Measurements from ENCODE around the gene CDC16. TPM values are rescaled to one million over a fixed set of nuclear protein-coding genes. Genes with fewer than 3 reads are reported as not detected.

CDC16 gene
- total and polyA plus RNA-seq, 5 donors from 2014 or later: 16.1 to 56.8 (median 22.1) TPM

GRCh38 chr13:114200399-114200911 lies 34.2 kb upstream of the CDC16 start:
- no peak overlapping the region for H3K4me3 ChIP-seq (ENCODE audit: low read depth, low read length)
- no peak for DNase-seq
- H3K27me3 ChIP-seq (ENCODE audit: control insufficient read depth, insufficient read depth, low read length): no peaks in the 10 kb centered on the region
- no peaks in the 10 kb centered on the region for H3K36me3 ChIP-seq (ENCODE audit: control insufficient read depth, insufficient read depth, low read length)
- no peak overlapping the region for H3K4me3 Mint-ChIP-seq
- peaks cover 0 to 4% (median 0%) of the 10 kb centered on the region in 7 donors for H3K9me3 Mint-ChIP-seq
- no peak overlapping the region for H3K27ac ChIP-seq (ENCODE audit: insufficient read depth, low read length, poor library complexity, severe bottlenecking)
- H3K9me3 ChIP-seq (ENCODE audit: control insufficient read depth in 2 of 2, low read length in 2 of 2): no peaks in the 10 kb centered on the region
- no peaks in the 10 kb centered on the region for H3K36me3 Mint-ChIP-seq
- peaks cover 4% of the 10 kb centered on the region for H3K4me1 ChIP-seq (ENCODE audit: control insufficient read depth, insufficient read depth, low read length, poor library complexity, severe bottlenecking)
- peak overlapping the region in 1 of 3 donors; percentile 41 for H3K27ac Mint-ChIP-seq
- H3K4me1 Mint-ChIP-seq: peaks cover 6 to 36% (median 15%) of the 10 kb centered on the region in 4 donors
- ATAC-seq (ENCODE audit: low read depth in 2 of 2): no peak
- H3K27me3 Mint-ChIP-seq: no peaks in the 10 kb centered on the region

GRCh38 chr13:114202581-114202980 lies 32.1 kb upstream of the CDC16 start:
- no peaks in the 10 kb centered on the region for H3K9me3 ChIP-seq (ENCODE audit: control insufficient read depth in 2 of 2, low read length in 2 of 2)
- ATAC-seq (ENCODE audit: low read depth in 2 of 2): no peak
- H3K4me3 Mint-ChIP-seq: peak overlapping the region in 1 of 4 donors; percentile 32
- H3K4me1 Mint-ChIP-seq: peaks cover 5 to 34% (median 17%) of the 10 kb centered on the region in 4 donors
- H3K36me3 ChIP-seq (ENCODE audit: control insufficient read depth, insufficient read depth, low read length): no peaks in the 10 kb centered on the region
- peak overlapping the region in 2 of 3 donors; percentile 29 to 56 for H3K27ac Mint-ChIP-seq
- DNase-seq: no peak
- peaks cover 0 to 2% (median 0%) of the 10 kb centered on the region in 7 donors for H3K9me3 Mint-ChIP-seq
- H3K4me3 ChIP-seq (ENCODE audit: low read depth, low read length): no peak overlapping the region
- H3K27me3 ChIP-seq (ENCODE audit: control insufficient read depth, insufficient read depth, low read length): no peaks in the 10 kb centered on the region
- no peaks in the 10 kb centered on the region for H3K36me3 Mint-ChIP-seq
- peaks cover 4% of the 10 kb centered on the region for H3K4me1 ChIP-seq (ENCODE audit: control insufficient read depth, insufficient read depth, low read length, poor library complexity, severe bottlenecking)
- H3K27ac ChIP-seq (ENCODE audit: insufficient read depth, low read length, poor library complexity, severe bottlenecking): no peak overlapping the region
- H3K27me3 Mint-ChIP-seq: peaks cover 3% of the 10 kb centered on the region

DNA sequence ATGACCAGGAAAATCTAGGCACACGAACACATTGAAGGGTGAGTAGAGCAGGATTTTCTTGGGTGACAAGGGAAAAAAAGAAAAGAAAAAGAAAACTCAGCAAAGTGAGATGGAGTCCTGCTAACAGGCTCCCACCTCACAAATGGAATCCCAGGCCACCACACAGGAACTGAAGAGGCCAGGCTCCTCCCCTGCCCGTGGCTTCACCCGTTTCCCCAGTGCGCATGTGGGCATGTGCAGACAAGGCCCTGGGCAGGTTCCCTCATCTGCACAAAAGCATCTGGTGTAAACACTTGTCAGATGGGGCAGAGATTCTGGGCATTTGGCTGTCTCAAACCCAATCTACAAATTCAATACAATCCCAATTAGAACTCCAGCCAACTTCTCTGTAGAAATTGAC lies 31.2 kb upstream of the CDC16 start:
- Histone ChIP-seq H3K4me3 (ENCODE audit: low read depth, low read length) (no peak overlapping the region), H3K4me1 (ENCODE audit: control insufficient read depth, insufficient read depth, low read length, poor library complexity, severe bottlenecking) (peaks cover 4% of the 10 kb centered on the region), H3K9me3 (ENCODE audit: control insufficient read depth in 2 of 2, low read length in 2 of 2) (no peaks in the 10 kb centered on the region), H3K27ac (ENCODE audit: insufficient read depth, low read length, poor library complexity, severe bottlenecking) (no peak overlapping the region), H3K36me3 (ENCODE audit: control insufficient read depth, insufficient read depth, low read length) (no peaks in the 10 kb centered on the region), H3K27me3 (ENCODE audit: control insufficient read depth, insufficient read depth, low read length) (no peaks in the 10 kb centered on the region)
- no peak overlapping the region for H3K27ac Mint-ChIP-seq
- ATAC-seq (ENCODE audit: low read depth in 2 of 2): no peak
- no peak overlapping the region for H3K4me3 Mint-ChIP-seq
- peaks cover 5 to 34% (median 17%) of the 10 kb centered on the region in 4 donors for H3K4me1 Mint-ChIP-seq
- H3K27me3 Mint-ChIP-seq: peaks cover 5% of the 10 kb centered on the region
- no peaks in the 10 kb centered on the region for H3K36me3 Mint-ChIP-seq
- H3K9me3 Mint-ChIP-seq: peaks cover 0 to 2% (median 0%) of the 10 kb centered on the region in 7 donors
- DNase-seq: peak in 1 of 3 donors; percentile 52

GRCh38 chr13:114204894-114205293 lies 29.8 kb upstream of the CDC16 start:
- Mint-ChIP-seq H3K36me3 (no peaks in the 10 kb centered on the region), H3K27ac (no peak overlapping the region), H3K9me3 (peaks cover 0 to 2% (median 0%) of the 10 kb centered on the region in 7 donors), H3K4me3 (no peak overlapping the region), H3K4me1 (peaks cover 5 to 37% (median 18%) of the 10 kb centered on the region in 4 donors), H3K27me3 (peaks cover 10% of the 10 kb centered on the region)
- no peak overlapping the region for H3K27ac ChIP-seq (ENCODE audit: insufficient read depth, low read length, poor library complexity, severe bottlenecking)
- DNase-seq (no peak), ATAC-seq (ENCODE audit: low read depth in 2 of 2) (no peak)
- H3K4me1 ChIP-seq (ENCODE audit: control insufficient read depth, insufficient read depth, low read length, poor library complexity, severe bottlenecking): peaks cover 4% of the 10 kb centered on the region
- no peaks in the 10 kb centered on the region for H3K27me3 ChIP-seq (ENCODE audit: control insufficient read depth, insufficient read depth, low read length)
- no peak overlapping the region for H3K4me3 ChIP-seq (ENCODE audit: low read depth, low read length)
- no peaks in the 10 kb centered on the region for H3K36me3 ChIP-seq (ENCODE audit: control insufficient read depth, insufficient read depth, low read length)
- H3K9me3 ChIP-seq (ENCODE audit: control insufficient read depth in 2 of 2, low read length in 2 of 2): no peaks in the 10 kb centered on the region

DNA sequence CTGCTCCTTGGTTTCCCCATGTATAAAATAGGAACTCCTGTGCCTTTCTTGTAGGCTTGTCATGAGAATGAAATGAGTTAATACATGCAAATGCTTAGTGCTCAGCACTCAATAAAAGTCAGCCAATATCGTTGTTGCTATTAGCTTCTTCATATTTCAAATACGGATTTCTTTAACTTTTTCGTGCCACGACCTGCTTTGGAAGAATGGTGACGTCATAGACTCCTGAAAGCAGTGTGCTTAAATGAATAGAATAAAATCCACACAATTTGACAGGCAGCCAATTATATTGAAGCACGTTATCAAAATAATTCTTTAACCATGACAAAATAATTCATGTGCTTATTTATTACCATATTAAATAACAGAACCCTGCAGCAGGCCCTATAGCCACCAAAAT lies 26.6 kb upstream of the CDC16 start:
- Mint-ChIP-seq H3K4me1 (peaks cover 10 to 40% (median 25%) of the 10 kb centered on the region in 4 donors), H3K9me3 (peaks cover 0 to 1% (median 0%) of the 10 kb centered on the region in 7 donors), H3K4me3 (no peak overlapping the region), H3K27ac (no peak overlapping the region), H3K27me3 (peaks cover 26% of the 10 kb centered on the region), H3K36me3 (no peaks in the 10 kb centered on the region)
- DNase-seq: no peak
- Histone ChIP-seq H3K27me3 (ENCODE audit: control insufficient read depth, insufficient read depth, low read length) (no peaks in the 10 kb centered on the region), H3K9me3 (ENCODE audit: control insufficient read depth in 2 of 2, low read length in 2 of 2) (no peaks in the 10 kb centered on the region), H3K36me3 (ENCODE audit: control insufficient read depth, insufficient read depth, low read length) (no peaks in the 10 kb centered on the region), H3K4me1 (ENCODE audit: control insufficient read depth, insufficient read depth, low read length, poor library complexity, severe bottlenecking) (peaks cover 4% of the 10 kb centered on the region), H3K4me3 (ENCODE audit: low read depth, low read length) (no peak overlapping the region), H3K27ac (ENCODE audit: insufficient read depth, low read length, poor library complexity, severe bottlenecking) (no peak overlapping the region)
- ATAC-seq (ENCODE audit: low read depth in 2 of 2): no peak

GRCh38 chr13:114211446-114212157 lies 23.1 kb upstream of the CDC16 start:
- ATAC-seq (ENCODE audit: low read depth in 2 of 2): no peak
- no peaks in the 10 kb centered on the region for H3K36me3 ChIP-seq (ENCODE audit: control insufficient read depth, insufficient read depth, low read length)
- no peaks in the 10 kb centered on the region for H3K4me1 ChIP-seq (ENCODE audit: control insufficient read depth, insufficient read depth, low read length, poor library complexity, severe bottlenecking)
- H3K36me3 Mint-ChIP-seq: no peaks in the 10 kb centered on the region
- H3K27ac Mint-ChIP-seq: peak overlapping the region in 2 of 3 donors; percentile 13 to 52
- no peak overlapping the region for H3K4me3 Mint-ChIP-seq
- no peaks in the 10 kb centered on the region for H3K9me3 ChIP-seq (ENCODE audit: control insufficient read depth in 2 of 2, low read length in 2 of 2)
- no peak overlapping the region for H3K4me3 ChIP-seq (ENCODE audit: low read depth, low read length)
- peaks cover 6% of the 10 kb centered on the region for H3K27me3 ChIP-seq (ENCODE audit: control insufficient read depth, insufficient read depth, low read length)
- no peak overlapping the region for H3K27ac ChIP-seq (ENCODE audit: insufficient read depth, low read length, poor library complexity, severe bottlenecking)
- peaks cover 0 to 1% (median 0%) of the 10 kb centered on the region in 7 donors for H3K9me3 Mint-ChIP-seq
- no peak for DNase-seq
- H3K27me3 Mint-ChIP-seq: peaks cover 49% of the 10 kb centered on the region
- peaks cover 5 to 21% (median 12%) of the 10 kb centered on the region in 4 donors for H3K4me1 Mint-ChIP-seq

DNA sequence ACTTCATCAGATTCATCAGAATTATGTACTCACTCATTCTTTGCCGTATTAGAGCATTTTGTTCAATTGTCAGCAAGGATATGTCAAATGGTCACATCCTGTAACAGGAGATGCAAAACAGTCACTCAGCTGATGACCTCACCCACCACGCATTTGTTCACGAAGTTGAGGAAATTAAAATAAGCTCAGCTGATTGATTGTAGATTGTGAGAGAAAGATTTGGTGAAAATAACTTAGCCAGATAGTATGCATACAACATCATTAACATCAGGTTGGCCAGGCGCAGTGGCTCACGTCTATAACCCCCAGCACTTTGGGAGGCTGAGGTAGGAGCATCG lies 22.6 kb upstream of the CDC16 start:
- H3K36me3 Mint-ChIP-seq: no peaks in the 10 kb centered on the region
- DNase-seq (peak in 1 of 3 donors; percentile 41), ATAC-seq (ENCODE audit: low read depth in 2 of 2) (peak in 1 of 2 donors; percentile 60)
- Histone ChIP-seq H3K4me1 (ENCODE audit: control insufficient read depth, insufficient read depth, low read length, poor library complexity, severe bottlenecking) (no peaks in the 10 kb centered on the region), H3K36me3 (ENCODE audit: control insufficient read depth, insufficient read depth, low read length) (no peaks in the 10 kb centered on the region), H3K9me3 (ENCODE audit: control insufficient read depth in 2 of 2, low read length in 2 of 2) (no peaks in the 10 kb centered on the region), H3K4me3 (ENCODE audit: low read depth, low read length) (no peak overlapping the region), H3K27me3 (ENCODE audit: control insufficient read depth, insufficient read depth, low read length) (peaks cover 6% of the 10 kb centered on the region), H3K27ac (ENCODE audit: insufficient read depth, low read length, poor library complexity, severe bottlenecking) (no peak overlapping the region)
- peaks cover 50% of the 10 kb centered on the region for H3K27me3 Mint-ChIP-seq
- peaks cover 5 to 21% (median 12%) of the 10 kb centered on the region in 4 donors for H3K4me1 Mint-ChIP-seq
- H3K9me3 Mint-ChIP-seq: peaks cover 0 to 1% (median 0%) of the 10 kb centered on the region in 7 donors
- H3K4me3 Mint-ChIP-seq: no peak overlapping the region
- H3K27ac Mint-ChIP-seq: peak overlapping the region in 2 of 3 donors; percentile 13 to 52

All from CD4-positive, CD25-positive, alpha-beta regulatory T cell (primary cell).